ENCODE data around the gene GADD45A. TPM values are rescaled to one million over a fixed set of nuclear protein-coding genes. Genes with fewer than 3 reads are reported as not detected.
"Not testable (repeated sequence)": the region's sequence is repeated elsewhere in the genome, so short reads cannot be mapped to it uniquely, and the experiment has no call there.

Gene GADD45A
- polyA plus RNA-seq, 2 of the 4 experiments (the other 2 are of a cell fraction) = 36.0 to 44.7 TPM

- POLR2A ChIA-PET; H3K9me3 ChIP-seq; FAIRE-seq; H3K4me2 ChIP-seq; ATAC-seq; H3K4me3 ChIP-seq; H3K27ac ChIP-seq; DNase-seq (ENCODE audit: low read depth in 1 of 2, low spot score in 1 of 2): not testable (repeated sequence)
- 94% methylated on average over 9 of the region's 9 CpGs for WGBS (ENCODE audit: missing lambda C conversion rate)
- CTCF ChIA-PET = interaction anchor here (0.6 to 1.2 kb wide), 5 partner anchors 9 to 41 kb away, joined by 3 read pairs; no protein-coding TSS in a partner anchor
- peaks cover 16% of the 10 kb centered on the region for H3K4me1 ChIP-seq
Measured at GRCh38 chr1:67730312-67730711, 45.3 kb downstream of the GADD45A start.

GRCh38 chr1:67731322-67731721, 46.3 kb downstream of the GADD45A start:
- FAIRE-seq = no peak

More at GRCh38 chr1:67731322-67731721, 46.3 kb downstream of the GADD45A start:
- DNase-seq (ENCODE audit: low read depth in 1 of 2, low spot score in 1 of 2) = no peak
- Histone ChIP-seq H3K4me2 (no peak overlapping the region), H3K4me3 (no peak overlapping the region), H3K27ac (no peak overlapping the region), H3K9me3 (no peaks in the 10 kb centered on the region), H3K4me1 (peaks cover 17% of the 10 kb centered on the region)
- no peak for ATAC-seq
- TF ChIP-seq TP53 (CRISPR knock-in tag; IDR thresholded peaks at IDR 0.05) = no peak
- no peak for TF ChIP-seq MYC (IDR thresholded peaks at IDR 0.05; ENCODE audit: borderline replicate concordance, low read length)
- TF ChIP-seq HDAC2 (IDR thresholded peaks at IDR 0.05) = no peak
- no peak for TF ChIP-seq CBX8 (IDR thresholded peaks at IDR 0.05)
- TF ChIP-seq MAZ (IDR thresholded peaks at IDR 0.05; ENCODE audit: borderline replicate concordance, low read depth, low read length) = no peak
- TF ChIP-seq, protein P1, sequence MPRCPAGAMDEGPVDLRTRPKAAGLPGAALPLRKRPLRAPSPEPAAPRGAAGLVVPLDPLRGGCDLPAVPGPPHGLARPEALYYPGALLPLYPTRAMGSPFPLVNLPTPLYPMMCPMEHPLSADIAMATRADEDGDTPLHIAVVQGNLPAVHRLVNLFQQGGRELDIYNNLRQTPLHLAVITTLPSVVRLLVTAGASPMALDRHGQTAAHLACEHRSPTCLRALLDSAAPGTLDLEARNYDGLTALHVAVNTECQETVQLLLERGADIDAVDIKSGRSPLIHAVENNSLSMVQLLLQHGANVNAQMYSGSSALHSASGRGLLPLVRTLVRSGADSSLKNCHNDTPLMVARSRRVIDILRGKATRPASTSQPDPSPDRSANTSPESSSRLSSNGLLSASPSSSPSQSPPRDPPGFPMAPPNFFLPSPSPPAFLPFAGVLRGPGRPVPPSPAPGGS (IDR thresholded peaks at IDR 0.05) = no peak
- TF ChIP-seq, protein P2, sequence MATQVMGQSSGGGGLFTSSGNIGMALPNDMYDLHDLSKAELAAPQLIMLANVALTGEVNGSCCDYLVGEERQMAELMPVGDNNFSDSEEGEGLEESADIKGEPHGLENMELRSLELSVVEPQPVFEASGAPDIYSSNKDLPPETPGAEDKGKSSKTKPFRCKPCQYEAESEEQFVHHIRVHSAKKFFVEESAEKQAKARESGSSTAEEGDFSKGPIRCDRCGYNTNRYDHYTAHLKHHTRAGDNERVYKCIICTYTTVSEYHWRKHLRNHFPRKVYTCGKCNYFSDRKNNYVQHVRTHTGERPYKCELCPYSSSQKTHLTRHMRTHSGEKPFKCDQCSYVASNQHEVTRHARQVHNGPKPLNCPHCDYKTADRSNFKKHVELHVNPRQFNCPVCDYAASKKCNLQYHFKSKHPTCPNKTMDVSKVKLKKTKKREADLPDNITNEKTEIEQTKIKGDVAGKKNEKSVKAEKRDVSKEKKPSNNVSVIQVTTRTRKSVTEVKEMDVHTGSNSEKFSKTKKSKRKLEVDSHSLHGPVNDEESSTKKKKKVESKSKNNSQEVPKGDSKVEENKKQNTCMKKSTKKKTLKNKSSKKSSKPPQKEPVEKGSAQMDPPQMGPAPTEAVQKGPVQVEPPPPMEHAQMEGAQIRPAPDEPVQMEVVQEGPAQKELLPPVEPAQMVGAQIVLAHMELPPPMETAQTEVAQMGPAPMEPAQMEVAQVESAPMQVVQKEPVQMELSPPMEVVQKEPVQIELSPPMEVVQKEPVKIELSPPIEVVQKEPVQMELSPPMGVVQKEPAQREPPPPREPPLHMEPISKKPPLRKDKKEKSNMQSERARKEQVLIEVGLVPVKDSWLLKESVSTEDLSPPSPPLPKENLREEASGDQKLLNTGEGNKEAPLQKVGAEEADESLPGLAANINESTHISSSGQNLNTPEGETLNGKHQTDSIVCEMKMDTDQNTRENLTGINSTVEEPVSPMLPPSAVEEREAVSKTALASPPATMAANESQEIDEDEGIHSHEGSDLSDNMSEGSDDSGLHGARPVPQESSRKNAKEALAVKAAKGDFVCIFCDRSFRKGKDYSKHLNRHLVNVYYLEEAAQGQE (IDR thresholded peaks at IDR 0.05) = no peak
- TF ChIP-seq SMC3 (IDR thresholded peaks at IDR 0.05) = no peak
- TF ChIP-seq, protein P3, sequence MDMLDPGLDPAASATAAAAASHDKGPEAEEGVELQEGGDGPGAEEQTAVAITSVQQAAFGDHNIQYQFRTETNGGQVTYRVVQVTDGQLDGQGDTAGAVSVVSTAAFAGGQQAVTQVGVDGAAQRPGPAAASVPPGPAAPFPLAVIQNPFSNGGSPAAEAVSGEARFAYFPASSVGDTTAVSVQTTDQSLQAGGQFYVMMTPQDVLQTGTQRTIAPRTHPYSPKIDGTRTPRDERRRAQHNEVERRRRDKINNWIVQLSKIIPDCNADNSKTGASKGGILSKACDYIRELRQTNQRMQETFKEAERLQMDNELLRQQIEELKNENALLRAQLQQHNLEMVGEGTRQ (IDR thresholded peaks at IDR 0.05) = no peak
- no peak for TF ChIP-seq NPAS2 (CRISPR knock-in tag; IDR thresholded peaks at IDR 0.05; ENCODE audit: borderline replicate concordance)
- TF ChIP-seq JUNB (IDR thresholded peaks at IDR 0.05) = no peak
- no peak for TF ChIP-seq EP300 (IDR thresholded peaks at IDR 0.05)
- no peak for TF ChIP-seq EHMT2 (IDR thresholded peaks at IDR 0.05; ENCODE audit: low read depth)
- TF ChIP-seq CHD2 (IDR thresholded peaks at IDR 0.05; ENCODE audit: low read length, partially characterized antibody) = no peak
- TF ChIP-seq, protein P4, sequence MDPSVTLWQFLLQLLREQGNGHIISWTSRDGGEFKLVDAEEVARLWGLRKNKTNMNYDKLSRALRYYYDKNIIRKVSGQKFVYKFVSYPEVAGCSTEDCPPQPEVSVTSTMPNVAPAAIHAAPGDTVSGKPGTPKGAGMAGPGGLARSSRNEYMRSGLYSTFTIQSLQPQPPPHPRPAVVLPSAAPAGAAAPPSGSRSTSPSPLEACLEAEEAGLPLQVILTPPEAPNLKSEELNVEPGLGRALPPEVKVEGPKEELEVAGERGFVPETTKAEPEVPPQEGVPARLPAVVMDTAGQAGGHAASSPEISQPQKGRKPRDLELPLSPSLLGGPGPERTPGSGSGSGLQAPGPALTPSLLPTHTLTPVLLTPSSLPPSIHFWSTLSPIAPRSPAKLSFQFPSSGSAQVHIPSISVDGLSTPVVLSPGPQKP (IDR thresholded peaks at IDR 0.05; ENCODE audit: low read depth, low read length) = no peak
- no peak for TF ChIP-seq FOXS1 (CRISPR knock-in tag; IDR thresholded peaks at IDR 0.05)
- no peak for TF ChIP-seq CTCF (IDR thresholded peaks at IDR 0.05)
- no peak for TF ChIP-seq MAX (IDR thresholded peaks at IDR 0.05)
- WGBS (ENCODE audit: missing lambda C conversion rate) = 85% methylated on average over 2 of the region's 2 CpGs
- POLR2A ChIA-PET = no interaction called here
- CTCF ChIA-PET = interaction anchor here (0.9 to 1.4 kb wide), 4 partner anchors 11 to 389 kb away, joined by 3 read pairs; no protein-coding TSS in a partner anchor

Data from A549 (cell line).